ENCODE data around the gene KCNB1.
A peak's percentile ranks its signal among the peaks of the same experiment; 100 is the strongest.

KCNB1 gene

GRCh38 chr20:49496553-49497397, 14.3 kb upstream of the KCNB1 start:
- no peak for DNase-seq

GRCh38 chr20:49496043-49496442, 13.6 kb upstream of the KCNB1 start:
- no peak for DNase-seq

GRCh38 chr20:49490689-49491088, 8.2 kb upstream of the KCNB1 start:
- no peak for DNase-seq

GRCh38 chr20:49489688-49490087, 7.2 kb upstream of the KCNB1 start:
- no peak for DNase-seq

- no peak for DNase-seq
These were observed 3.6 kb upstream of the KCNB1 start for GRCh38 chr20:49486064-49486463.

- DNase-seq: no peak
These were observed 3.1 kb upstream of the KCNB1 start for GRCh38 chr20:49485563-49485962.

GRCh38 chr20:49484180-49485140, 2.0 kb upstream of the KCNB1 start:
- peak; percentile 69 for DNase-seq

GRCh38 chr20:49483696-49484123, 1.2 kb upstream of the KCNB1 start:
- DNase-seq: no peak

GRCh38 chr20:49483018-49483695, 689 bp upstream of the KCNB1 start:
- DNase-seq: no peak

- DNase-seq: no peak
These were observed 295 bp downstream of the KCNB1 start for GRCh38 chr20:49482173-49482572.

- no peak for DNase-seq
These were observed 1.4 kb downstream of the KCNB1 start for GRCh38 chr20:49481116-49481515.

- no peak for DNase-seq
These were observed 2.2 kb downstream of the KCNB1 start for GRCh38 chr20:49480236-49480635.

- no peak for DNase-seq
These were observed 2.7 kb downstream of the KCNB1 start for GRCh38 chr20:49479785-49480184.

- DNase-seq: no peak
These were observed 3.4 kb downstream of the KCNB1 start for GRCh38 chr20:49478754-49479689.

GRCh38 chr20:49478266-49478665, 4.2 kb downstream of the KCNB1 start:
- no peak for DNase-seq

- no peak for DNase-seq
These were observed 5.3 kb downstream of the KCNB1 start for GRCh38 chr20:49477200-49477599.

- DNase-seq: no peak
These were observed 6.5 kb downstream of the KCNB1 start for GRCh38 chr20:49476016-49476355.

GRCh38 chr20:49475292-49476015, 7.0 kb downstream of the KCNB1 start:
- no peak for DNase-seq

- no peak for DNase-seq
These were observed 11.1 kb downstream of the KCNB1 start for GRCh38 chr20:49471397-49471796.

GRCh38 chr20:49470922-49471321, 11.5 kb downstream of the KCNB1 start:
- DNase-seq: no peak

GRCh38 chr20:49469060-49469459, 13.4 kb downstream of the KCNB1 start:
- no peak for DNase-seq
